Skeletal muscle tissue (tissue), 5 donors: ENCODE measurements around the gene HSPB7. TPM values are rescaled to one million over a fixed set of nuclear protein-coding genes. Genes with fewer than 3 reads are reported as not detected.

ENCODE experiments used
- H3K27ac ChIP-seq: one replicate; pipeline ENCODE4 v1.7.0; 2013; ENCODE audit warnings: mild to moderate bottlenecking, low read depth, low read length, inconsistent platforms
- H3K27me3 ChIP-seq, 3 donors: one replicate each; pipeline ENCODE4 v1.7.0; 2013; ENCODE audit warnings: low read length in 3 of 3; ENCODE audit not compliant: control insufficient read depth in 3 of 3, insufficient read depth in 3 of 3
- H3K36me3 ChIP-seq, 3 donors: one replicate each; pipeline ENCODE4 v1.7.0; 2013; ENCODE audit warnings: low read length in 3 of 3; ENCODE audit not compliant: control insufficient read depth in 3 of 3, insufficient read depth in 3 of 3
- H3K4me1 ChIP-seq, 3 donors: one replicate each; pipeline ENCODE4 v1.7.0; 2013; ENCODE audit warnings: low read length in 3 of 3, mild to moderate bottlenecking in 3 of 3; ENCODE audit not compliant: control insufficient read depth in 3 of 3, insufficient read depth in 3 of 3
- H3K4me3 ChIP-seq, 3 donors: one replicate each; pipeline ENCODE4 v1.7.0; 2013; ENCODE audit warnings: low read length in 3 of 3
- H3K9ac ChIP-seq, 3 donors: one replicate each; pipeline ENCODE4 v1.7.0; 2013; ENCODE audit warnings: low read length in 3 of 3, mild to moderate bottlenecking in 3 of 3, moderate library complexity in 2 of 3, low read depth in 1 of 3
- H3K9me3 ChIP-seq, 3 donors: one replicate each; pipeline ENCODE4 v1.7.0; 2013; ENCODE audit warnings: low read length in 3 of 3; ENCODE audit not compliant: control insufficient read depth in 3 of 3
- small RNA-seq: library from RNA; depleted of rRNA; stranded (forward); fragments of <200 nt; gene quantifications from one replicate; pipeline ENCODE3, GENCODE V24; 2014
- total RNA-seq: library from RNA; depleted of rRNA; stranded (reverse); fragments of >200 nt; gene quantifications from one replicate; pipeline ENCODE4 v1.2.3, GENCODE V29; 2014
- donor health status: Osteomylitis.

HSPB7 gene
- total RNA-seq, 1 donor from 2014 or later = 5.7 TPM

DNA sequence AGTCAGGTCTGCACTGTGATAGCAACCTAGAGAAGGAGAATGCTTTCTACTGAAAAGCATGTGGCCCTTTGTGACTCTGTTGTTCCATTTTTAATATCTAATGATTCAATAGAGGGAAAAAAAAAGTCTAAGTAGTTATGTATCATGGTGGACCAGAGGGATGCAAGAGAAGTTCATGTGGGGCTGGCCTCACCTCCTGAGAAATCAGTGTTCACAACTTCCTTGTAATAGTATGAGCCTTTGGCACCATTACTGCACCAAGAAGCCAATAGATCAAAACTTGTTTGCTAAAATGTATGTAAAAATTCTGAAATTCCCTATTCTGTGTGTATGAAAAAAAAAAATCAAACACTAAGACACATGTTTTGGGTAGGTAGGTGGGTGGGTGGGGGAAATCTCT, 46.9 kb downstream of the HSPB7 start:
- Histone ChIP-seq H3K9ac (no peak overlapping the region), H3K27me3 (no peaks in the 10 kb centered on the region), H3K36me3 (peaks cover 15 to 32% (median 18%) of the 10 kb centered on the region in 3 donors), H3K9me3 (no peaks in the 10 kb centered on the region), H3K27ac (no peak overlapping the region), H3K4me1 (peaks cover 13 to 15% (median 13%) of the 10 kb centered on the region in 3 donors), H3K4me3 (no peak overlapping the region)

DNA sequence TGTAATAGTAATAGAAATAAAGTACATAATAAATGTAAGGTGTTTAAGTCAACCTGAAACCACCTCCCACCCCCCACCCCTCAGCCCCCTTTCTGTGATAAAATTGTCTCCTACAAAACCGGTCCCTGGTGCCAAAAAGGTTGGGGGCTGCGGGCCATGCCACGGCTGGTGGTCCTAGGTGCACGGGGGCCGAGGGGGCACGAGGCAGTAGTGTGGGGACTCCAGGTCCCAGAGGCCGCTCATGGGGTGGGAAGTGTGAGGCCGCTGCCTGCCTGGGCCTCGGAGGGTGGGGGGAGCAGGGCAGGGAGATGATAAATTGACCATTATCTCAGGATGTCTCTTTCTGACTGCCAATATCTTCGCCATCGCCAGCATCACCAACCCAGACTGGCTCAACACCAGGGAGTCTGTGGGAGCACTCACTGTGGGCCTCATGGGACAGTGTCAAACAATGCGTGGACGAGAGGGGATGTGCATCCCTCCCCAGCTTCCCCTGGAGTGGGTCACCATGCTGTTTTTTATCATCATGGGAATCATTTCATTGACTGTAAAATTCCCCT, 48.4 kb downstream of the HSPB7 start:
- H3K27me3 ChIP-seq = no peaks in the 10 kb centered on the region
- H3K9me3 ChIP-seq = no peaks in the 10 kb centered on the region
- no peak overlapping the region for H3K9ac ChIP-seq
- peaks cover 12% of the 10 kb centered on the region in 3 donors for H3K4me1 ChIP-seq
- peaks cover 15 to 32% (median 18%) of the 10 kb centered on the region in 3 donors for H3K36me3 ChIP-seq
- no peak overlapping the region for H3K4me3 ChIP-seq
- no peak overlapping the region for H3K27ac ChIP-seq

DNA sequence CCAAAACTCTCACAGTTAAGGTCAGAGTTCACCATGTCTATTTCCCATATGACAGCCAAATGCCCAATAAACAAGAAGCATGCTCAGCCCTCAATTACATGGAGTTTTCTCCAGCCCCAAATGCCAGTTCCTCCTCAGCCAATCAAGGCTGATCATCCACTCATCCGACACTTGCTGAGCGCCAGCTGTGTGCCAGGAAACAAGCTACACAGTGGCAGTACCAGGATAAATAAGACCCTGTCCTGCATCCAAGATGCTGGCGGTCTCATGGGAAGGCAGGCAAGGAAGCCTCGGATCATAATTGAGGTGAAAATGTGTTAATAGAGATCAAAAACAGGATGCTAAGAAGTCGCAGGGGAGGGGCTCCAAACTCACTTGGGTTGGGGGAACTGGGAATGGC, 49.7 kb downstream of the HSPB7 start:
- H3K9me3 ChIP-seq = no peaks in the 10 kb centered on the region
- no peak overlapping the region for H3K27ac ChIP-seq
- no peak overlapping the region for H3K9ac ChIP-seq
- peaks cover 12% of the 10 kb centered on the region in 3 donors for H3K4me1 ChIP-seq
- H3K36me3 ChIP-seq = peaks cover 15 to 28% (median 18%) of the 10 kb centered on the region in 3 donors
- no peak overlapping the region for H3K4me3 ChIP-seq
- H3K27me3 ChIP-seq = no peaks in the 10 kb centered on the region

- Histone ChIP-seq H3K36me3 (peaks cover 6 to 16% (median 10%) of the 10 kb centered on the region in 3 donors), H3K9me3 (no peaks in the 10 kb centered on the region), H3K4me3 (no peak overlapping the region), H3K9ac (no peak overlapping the region), H3K27me3 (no peaks in the 10 kb centered on the region), H3K27ac (no peak overlapping the region), H3K4me1 (peaks cover 12% of the 10 kb centered on the region in 3 donors)
These were observed 50.9 kb downstream of the HSPB7 start for GRCh38 chr1:15966956-15967344.

- Histone ChIP-seq H3K4me1 (peaks cover 12% of the 10 kb centered on the region in 3 donors), H3K9me3 (no peaks in the 10 kb centered on the region), H3K27ac (peak overlapping the region; percentile 15), H3K4me3 (no peak overlapping the region), H3K9ac (no peak overlapping the region), H3K27me3 (no peaks in the 10 kb centered on the region), H3K36me3 (peaks cover 5 to 13% (median 5%) of the 10 kb centered on the region in 3 donors)
These were observed 51.5 kb downstream of the HSPB7 start for GRCh38 chr1:15966081-15966955.

GRCh38 chr1:15965228-15965767, 52.5 kb downstream of the HSPB7 start:
- Histone ChIP-seq H3K27me3 (no peaks in the 10 kb centered on the region), H3K27ac (peak overlapping the region; percentile 15), H3K9ac (no peak overlapping the region), H3K9me3 (no peaks in the 10 kb centered on the region), H3K36me3 (peaks cover 5 to 11% (median 5%) of the 10 kb centered on the region in 3 donors), H3K4me3 (no peak overlapping the region), H3K4me1 (peaks cover 12% of the 10 kb centered on the region in 3 donors)

Small RNAs within 50 kb of the gene (small RNA-seq; reads per million reads assigned to genes)
- gene AL355994.1 (not detected), gene AL355994.5 (not detected)

Other genes with a start within 250 kb of the HSPB7 start
- 4.7 TPM for gene UQCRHL, start 210.4 kb downstream of the HSPB7 start, total RNA-seq
- 21.4 TPM for gene SPEN, start 170.3 kb downstream of the HSPB7 start, total RNA-seq
- 23.5 TPM for gene ZBTB17, start 41.9 kb downstream of the HSPB7 start, total RNA-seq
- not detected for gene SRARP, start 13.8 kb downstream of the HSPB7 start, total RNA-seq
- under 0.01 TPM for gene CLCNKA, start 4.0 kb upstream of the HSPB7 start, total RNA-seq
- gene CLCNKB, start 25.7 kb upstream of the HSPB7 start, total RNA-seq = not detected
- not detected for gene FAM131C, start 55.6 kb upstream of the HSPB7 start, total RNA-seq
- 5.2 TPM for gene EPHA2, start 138.0 kb upstream of the HSPB7 start, total RNA-seq
- 0.52 TPM for gene ARHGEF19, start 194.6 kb upstream of the HSPB7 start, total RNA-seq
- 3.1 TPM for gene CPLANE2, start 219.1 kb upstream of the HSPB7 start, total RNA-seq